HFFc6 (cell line): ENCODE measurements around the gene ULBP3. TPM values are rescaled to one million over a fixed set of nuclear protein-coding genes. Genes with fewer than 3 reads are reported as not detected.

Source experiments
- DNase-seq: peaks from one replicate; pipeline ENCODE4 v3.0.0-alpha.2; 2018
- H3K27ac Mint-ChIP-seq: 2 replicates; pipeline ENCODE4 v1.8.0; 2020; ENCODE audit warnings: mild to moderate bottlenecking, mixed read lengths
- H3K27me3 Mint-ChIP-seq: 2 replicates; pipeline ENCODE4 v1.8.0; 2021; ENCODE audit warnings: mild to moderate bottlenecking, moderate library complexity, mixed read lengths; ENCODE audit not compliant: insufficient read depth
- H3K36me3 Mint-ChIP-seq: 2 replicates; pipeline ENCODE4 v1.8.0; 2021; ENCODE audit warnings: low read depth, mixed read lengths
- H3K4me1 Mint-ChIP-seq: 2 replicates; pipeline ENCODE4 v1.8.0; 2020; ENCODE audit warnings: low read depth, mixed read lengths
- H3K4me3 Mint-ChIP-seq: 2 replicates; pipeline ENCODE4 v1.8.0; 2020; ENCODE audit warnings: mild to moderate bottlenecking, moderate library complexity, mixed read lengths
- H3K9me3 Mint-ChIP-seq: 2 replicates; pipeline ENCODE4 v1.8.0; 2020; ENCODE audit warnings: mild to moderate bottlenecking, mixed read lengths
- total RNA-seq, 6 experiments: library from RNA; stranded (reverse); fragmentation: NEBNext Ultra II Directional; extraction: Animal tissue kit (Norgen Biotek cat#: 25700); gene quantifications; 2 replicates in 1 of 6; 3 replicates in 5 of 6; pipeline ENCODE4 v1.2.3, GENCODE V29; 2021
- TF ChIP-seq, protein P1 (sequence below): fragments of 200-600 bp; sonication (generic); IDR thresholded peaks from 2 replicates; pipeline ENCODE4 v1.5.0; 2021; ENCODE audit warnings: antibody characterized with exemption, mild to moderate bottlenecking

ULBP3 gene
- total RNA-seq, 6 experiments from 2014 or later: 11.2 to 15.8 (median 12.7) TPM

DNA sequence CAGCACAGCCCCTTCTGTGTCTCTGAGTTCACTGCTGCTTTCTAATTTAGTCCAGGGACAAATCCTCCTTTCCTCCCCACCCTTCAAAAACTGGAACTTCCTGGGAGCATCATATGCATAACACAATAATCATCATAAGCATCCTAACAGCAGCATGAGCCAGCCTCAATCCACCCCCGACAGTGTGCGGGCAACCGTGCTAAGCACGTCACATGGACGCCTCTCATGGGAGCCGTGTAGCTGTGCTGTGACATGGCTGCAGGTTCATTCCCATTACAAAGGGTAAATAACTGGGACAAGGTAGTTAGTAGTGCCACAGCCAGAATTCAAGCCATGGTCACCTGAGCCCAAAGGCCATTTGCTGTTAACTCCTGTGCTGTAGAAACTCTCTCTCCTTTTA, 24.5 kb upstream of the ULBP3 start:
- H3K27ac Mint-ChIP-seq: no peak overlapping the region
- DNase-seq: no peak
- no peaks in the 10 kb centered on the region for H3K4me1 Mint-ChIP-seq
- H3K4me3 Mint-ChIP-seq: no peak overlapping the region
- H3K9me3 Mint-ChIP-seq: no peaks in the 10 kb centered on the region
- TF ChIP-seq, protein P1, sequence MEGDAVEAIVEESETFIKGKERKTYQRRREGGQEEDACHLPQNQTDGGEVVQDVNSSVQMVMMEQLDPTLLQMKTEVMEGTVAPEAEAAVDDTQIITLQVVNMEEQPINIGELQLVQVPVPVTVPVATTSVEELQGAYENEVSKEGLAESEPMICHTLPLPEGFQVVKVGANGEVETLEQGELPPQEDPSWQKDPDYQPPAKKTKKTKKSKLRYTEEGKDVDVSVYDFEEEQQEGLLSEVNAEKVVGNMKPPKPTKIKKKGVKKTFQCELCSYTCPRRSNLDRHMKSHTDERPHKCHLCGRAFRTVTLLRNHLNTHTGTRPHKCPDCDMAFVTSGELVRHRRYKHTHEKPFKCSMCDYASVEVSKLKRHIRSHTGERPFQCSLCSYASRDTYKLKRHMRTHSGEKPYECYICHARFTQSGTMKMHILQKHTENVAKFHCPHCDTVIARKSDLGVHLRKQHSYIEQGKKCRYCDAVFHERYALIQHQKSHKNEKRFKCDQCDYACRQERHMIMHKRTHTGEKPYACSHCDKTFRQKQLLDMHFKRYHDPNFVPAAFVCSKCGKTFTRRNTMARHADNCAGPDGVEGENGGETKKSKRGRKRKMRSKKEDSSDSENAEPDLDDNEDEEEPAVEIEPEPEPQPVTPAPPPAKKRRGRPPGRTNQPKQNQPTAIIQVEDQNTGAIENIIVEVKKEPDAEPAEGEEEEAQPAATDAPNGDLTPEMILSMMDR: no peak
- peaks cover 37% of the 10 kb centered on the region for H3K27me3 Mint-ChIP-seq
- no peaks in the 10 kb centered on the region for H3K36me3 Mint-ChIP-seq

DNA sequence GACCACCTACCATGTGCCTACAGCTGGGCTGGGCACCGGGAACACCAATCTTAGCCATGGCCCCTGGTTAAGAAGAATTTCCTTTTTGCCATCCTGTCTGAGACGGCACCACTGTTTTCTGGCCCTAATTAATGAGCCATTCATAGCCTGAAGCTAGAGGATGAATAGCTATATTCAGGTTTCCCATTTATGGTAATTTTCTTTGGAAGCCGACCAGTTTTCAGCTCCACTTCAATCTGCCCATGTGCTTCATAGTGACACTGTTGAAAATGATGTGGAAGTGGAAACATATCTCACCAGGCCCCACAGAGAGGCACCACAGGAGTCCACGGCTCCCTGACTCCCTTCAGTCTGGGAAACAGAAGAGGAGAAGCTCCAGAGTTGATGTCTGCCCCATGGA, 22.6 kb upstream of the ULBP3 start:
- peaks cover 51% of the 10 kb centered on the region for H3K27me3 Mint-ChIP-seq
- H3K4me3 Mint-ChIP-seq: no peak overlapping the region
- no peaks in the 10 kb centered on the region for H3K36me3 Mint-ChIP-seq
- TF ChIP-seq, protein P1: no peak
- no peaks in the 10 kb centered on the region for H3K9me3 Mint-ChIP-seq
- DNase-seq: no peak
- H3K27ac Mint-ChIP-seq: no peak overlapping the region
- H3K4me1 Mint-ChIP-seq: no peaks in the 10 kb centered on the region

DNA sequence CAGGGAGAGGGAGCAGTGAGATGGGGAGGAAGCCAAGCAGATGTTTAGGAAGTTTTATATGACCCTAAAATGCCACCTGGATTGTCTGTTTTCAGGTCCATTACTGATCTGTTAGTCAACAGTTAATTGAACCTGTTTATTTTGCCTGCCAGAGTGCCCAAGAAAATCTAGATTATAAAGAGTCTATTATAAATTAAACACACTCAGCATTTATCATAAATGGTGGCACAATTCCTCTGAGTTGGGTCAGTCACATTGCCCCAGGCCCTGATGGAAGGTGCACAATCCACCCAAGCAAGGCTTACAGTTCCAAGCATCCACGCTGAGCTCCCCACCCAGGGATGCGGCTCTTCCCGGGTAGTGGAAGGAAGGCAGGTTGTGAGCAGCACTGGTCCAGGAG, 21.4 kb upstream of the ULBP3 start:
- H3K27ac Mint-ChIP-seq: no peak overlapping the region
- H3K27me3 Mint-ChIP-seq: peaks cover 45% of the 10 kb centered on the region
- no peaks in the 10 kb centered on the region for H3K9me3 Mint-ChIP-seq
- no peaks in the 10 kb centered on the region for H3K36me3 Mint-ChIP-seq
- DNase-seq: no peak
- TF ChIP-seq, protein P1: no peak
- no peak overlapping the region for H3K4me3 Mint-ChIP-seq
- H3K4me1 Mint-ChIP-seq: no peaks in the 10 kb centered on the region

DNA sequence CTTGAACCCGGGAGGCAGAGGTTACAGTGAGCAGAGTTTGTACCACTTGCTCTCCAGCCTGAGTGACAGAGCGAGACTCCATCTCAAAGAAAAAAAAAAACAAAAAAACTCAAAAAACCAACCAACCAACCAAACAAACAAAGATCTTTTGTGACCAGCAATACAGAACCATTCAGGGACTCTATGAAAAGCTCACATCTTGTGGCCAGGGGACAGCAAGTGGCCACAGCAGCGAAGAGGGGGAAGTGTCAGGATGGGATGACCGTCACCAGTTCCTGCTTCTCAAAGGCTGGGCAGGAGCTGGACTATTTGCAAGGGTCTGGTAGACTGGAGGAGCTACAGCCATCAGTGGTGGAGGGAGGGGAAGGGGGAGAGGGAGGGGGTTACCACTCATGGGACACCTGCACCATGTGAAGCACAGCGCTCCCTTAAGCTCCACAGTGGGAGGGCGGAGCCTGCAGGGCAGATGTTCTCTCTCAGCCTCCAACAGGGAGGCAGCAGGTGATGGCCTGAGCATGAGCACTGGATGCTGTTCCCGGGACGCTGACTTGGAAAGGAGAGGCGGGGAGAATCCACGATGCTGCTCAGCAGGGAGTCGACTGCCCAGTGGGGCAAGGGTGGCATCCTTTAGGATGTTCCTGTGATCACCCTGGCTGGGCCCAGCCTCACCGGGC, 19.7 kb upstream of the ULBP3 start:
- Mint-ChIP-seq H3K36me3 (no peaks in the 10 kb centered on the region), H3K4me1 (no peaks in the 10 kb centered on the region), H3K27me3 (peaks cover 53% of the 10 kb centered on the region), H3K27ac (no peak overlapping the region), H3K4me3 (no peak overlapping the region), H3K9me3 (no peaks in the 10 kb centered on the region)
- DNase-seq: no peak
- TF ChIP-seq, protein P1: no peak

DNA sequence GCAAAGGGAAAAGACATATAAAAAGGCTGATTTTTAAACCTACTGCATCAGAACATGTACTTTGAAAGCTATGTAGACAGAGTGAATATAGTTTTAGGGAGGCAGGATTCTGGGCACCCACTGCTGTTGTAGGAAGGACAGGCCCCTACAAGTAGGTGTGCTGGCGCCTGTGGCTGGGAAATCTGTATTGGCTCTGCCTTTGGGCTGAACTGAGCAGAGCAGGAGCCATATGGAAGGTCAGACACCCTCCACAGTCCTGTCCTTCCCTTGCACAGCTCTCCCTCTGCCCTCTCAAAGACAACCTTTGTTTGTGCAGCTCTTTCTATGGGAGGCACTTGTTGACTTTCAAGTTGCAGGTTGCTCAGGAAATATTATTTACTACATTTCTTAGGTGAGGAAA, 18.4 kb upstream of the ULBP3 start:
- DNase-seq: no peak
- no peaks in the 10 kb centered on the region for H3K4me1 Mint-ChIP-seq
- no peaks in the 10 kb centered on the region for H3K36me3 Mint-ChIP-seq
- TF ChIP-seq, protein P1: no peak
- peaks cover 49% of the 10 kb centered on the region for H3K27me3 Mint-ChIP-seq
- H3K27ac Mint-ChIP-seq: no peak overlapping the region
- H3K9me3 Mint-ChIP-seq: no peaks in the 10 kb centered on the region
- no peak overlapping the region for H3K4me3 Mint-ChIP-seq
